A549 (cell line): ENCODE measurements around the gene NPFFR2.
"Not testable (repeated sequence)": the region's sequence is repeated elsewhere in the genome, so short reads cannot be mapped to it uniquely, and the experiment has no call there.

Experiments used
- CEBPB ChIP-seq, 2 experiments: fragments of >200 bp in 1 of 2; sonication (Bioruptor Twin) in 1 of 2; formaldehyde crosslinking in 1 of 2; IDR thresholded peaks; 2 replicates each; pipeline ENCODE4 v1.6.1; 2012 to 2016
- CTCF ChIP-seq: fragments of >200 bp; sonication (Bioruptor Twin); formaldehyde crosslinking; IDR thresholded peaks from 3 replicates; pipeline ENCODE4 v1.5.1; 2016
- MAZ ChIP-seq: fragments of 150-350 bp; IDR thresholded peaks from 2 replicates; pipeline ENCODE4 v1.6.1; 2014; ENCODE audit warnings: antibody characterized with exemption, low read depth, low read length, borderline replicate concordance
- MYC ChIP-seq: IDR thresholded peaks from 2 replicates; pipeline ENCODE4 v1.6.1; 2012; ENCODE audit warnings: mild to moderate bottlenecking, inconsistent platforms, low read length, improper control_type of control experiment, borderline replicate concordance
- PBX3 ChIP-seq: IDR thresholded peaks from 2 replicates; pipeline ENCODE4 v1.6.1; 2012
- POLR2A ChIP-seq: IDR thresholded peaks from 2 replicates; pipeline ENCODE4 v1.6.1; 2012; ENCODE audit warnings: mild to moderate bottlenecking, low read length
- REST ChIP-seq: fragments of 200-600 bp; sonication (generic); IDR thresholded peaks from 2 replicates; pipeline ENCODE4 v1.6.1; 2016; ENCODE audit warnings: antibody characterized with exemption, mild to moderate bottlenecking, moderate library complexity

- not testable (repeated sequence) for TF ChIP-seq MYC; CTCF; POLR2A; CEBPB (IDR thresholded peaks at IDR 0.05); REST; MAZ; PBX3
Measured at GRCh38 chr4:72139997-72140396, 108.2 kb downstream of the NPFFR2 start.
